Upper lobe of right lung (tissue), 1 donor: ENCODE measurements around the gene FKBP15. TPM values are rescaled to one million over a fixed set of nuclear protein-coding genes. Genes with fewer than 3 reads are reported as not detected.

ENCODE experiments used
- ATAC-seq: fragments of 200-7000 bp; cut with Tn5 transposase; one replicate; pipeline ENCODE4 v1.9.1; 2020; ENCODE audit warnings: mild to moderate bottlenecking, moderate library complexity
- DNase-seq: peaks from one replicate; pipeline ENCODE4 v3.0.0-alpha.2; 2020
- H3K27ac ChIP-seq: fragments of 200-600 bp; one replicate; pipeline ENCODE4 v1.8.0; 2022
- H3K27me3 ChIP-seq: fragments of 200-600 bp; one replicate; pipeline ENCODE4 v1.8.0; 2022; ENCODE audit warnings: mild to moderate bottlenecking
- H3K36me3 ChIP-seq: fragments of 200-600 bp; one replicate; pipeline ENCODE4 v1.8.0; 2022
- H3K4me1 ChIP-seq: fragments of 200-600 bp; one replicate; pipeline ENCODE4 v1.8.0; 2022
- H3K4me3 ChIP-seq: fragments of 200-600 bp; one replicate; pipeline ENCODE4 v1.8.0; 2022; ENCODE audit warnings: mild to moderate bottlenecking
- H3K9me3 ChIP-seq: fragments of 200-600 bp; one replicate; pipeline ENCODE4 v1.8.0; 2022
- CTCF ChIP-seq: fragments of 200-600 bp; IDR thresholded peaks from one replicate; pipeline ENCODE4 v1.8.0; 2022; ENCODE audit warnings: antibody characterized with exemption
- intact Hi-C: fragments of 100-400 bp; cut with DNase I; formaldehyde crosslinking; loops from one replicate; pipeline ENCODE4 v1.11.0; 2022
- total RNA-seq: library from RNA; stranded (reverse); fragmentation: NEBNext Ultra II Directional; extraction: Animal tissue kit (Norgen Biotek cat#: 25700); gene quantifications from one replicate; pipeline ENCODE4 v1.2.1, GENCODE V29; 2021
- donor health status: DM: no; HTN: yes; CAD: no; lungs with severe emphysema.

Gene FKBP15
- total RNA-seq, 1 donor from 2014 or later: 60.6 TPM

DNA sequence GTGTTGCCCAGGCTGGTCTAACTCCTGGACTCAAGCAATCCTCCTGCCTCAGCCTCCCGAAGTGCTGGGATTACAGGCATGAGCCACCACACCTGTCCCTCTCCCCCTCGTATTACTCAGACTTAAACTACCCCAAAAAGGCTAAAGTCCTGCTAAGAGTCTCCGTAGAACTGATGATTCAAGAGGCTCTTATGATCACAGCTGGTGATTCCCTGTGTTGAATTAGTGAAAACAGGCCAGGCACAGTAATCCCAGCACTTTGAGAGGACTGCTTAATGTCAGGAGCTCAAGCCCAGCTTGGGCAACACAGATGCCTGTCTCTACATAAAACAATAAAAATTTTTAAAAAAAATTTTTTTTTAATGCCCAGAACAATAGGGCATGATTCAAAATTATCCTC, 45.1 kb upstream of the FKBP15 start:
- no peak for TF ChIP-seq CTCF
- ATAC-seq (no peak), DNase-seq (no peak)
- Histone ChIP-seq H3K27ac (no peak overlapping the region), H3K4me1 (no peaks in the 10 kb centered on the region), H3K9me3 (no peaks in the 10 kb centered on the region), H3K27me3 (no peaks in the 10 kb centered on the region), H3K36me3 (peaks cover 64% of the 10 kb centered on the region), H3K4me3 (no peak overlapping the region)
- intact Hi-C loops: no loop called here

- peaks cover 64% of the 10 kb centered on the region for H3K36me3 ChIP-seq
- ATAC-seq (no peak), DNase-seq (no peak)
- H3K27me3 ChIP-seq: no peaks in the 10 kb centered on the region
- H3K27ac ChIP-seq: no peak overlapping the region
- TF ChIP-seq CTCF: no peak
- H3K4me3 ChIP-seq: no peak overlapping the region
- H3K9me3 ChIP-seq: no peaks in the 10 kb centered on the region
- H3K4me1 ChIP-seq: no peaks in the 10 kb centered on the region
- intact Hi-C loops: no loop called here
Measured at GRCh38 chr9:113261917-113262671, 41.0 kb upstream of the FKBP15 start.

DNA sequence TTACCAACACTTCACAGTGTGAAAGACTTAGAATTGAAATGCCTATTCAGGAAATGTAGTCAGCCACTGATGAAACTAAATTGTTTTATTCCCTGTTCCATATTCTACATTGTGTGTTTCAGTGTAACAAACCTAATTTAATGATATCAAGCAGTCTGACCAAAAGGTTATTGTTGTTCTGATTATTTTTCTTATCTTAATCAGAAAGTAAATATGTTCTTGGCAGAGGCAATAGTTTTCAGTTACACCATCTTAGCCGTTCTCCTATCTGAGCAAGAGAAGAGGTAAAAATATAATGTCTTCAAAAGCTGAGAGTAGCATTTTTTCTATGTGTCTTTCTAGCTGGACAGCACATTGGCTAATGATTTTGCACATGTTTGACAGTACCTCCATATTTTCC, 37.2 kb upstream of the FKBP15 start:
- H3K4me3 ChIP-seq: no peak overlapping the region
- no peak for TF ChIP-seq CTCF
- H3K4me1 ChIP-seq: no peaks in the 10 kb centered on the region
- intact Hi-C loops: no loop called here
- peaks cover 69% of the 10 kb centered on the region for H3K36me3 ChIP-seq
- H3K27ac ChIP-seq: no peak overlapping the region
- H3K9me3 ChIP-seq: no peaks in the 10 kb centered on the region
- no peak for DNase-seq
- no peaks in the 10 kb centered on the region for H3K27me3 ChIP-seq
- no peak for ATAC-seq

GRCh38 chr9:113257863-113258262, 36.8 kb upstream of the FKBP15 start:
- no peak for TF ChIP-seq CTCF
- H3K4me1 ChIP-seq: no peaks in the 10 kb centered on the region
- H3K27me3 ChIP-seq: no peaks in the 10 kb centered on the region
- no peaks in the 10 kb centered on the region for H3K9me3 ChIP-seq
- intact Hi-C loops: no loop called here
- DNase-seq (no peak), ATAC-seq (no peak)
- no peak overlapping the region for H3K27ac ChIP-seq
- H3K36me3 ChIP-seq: peaks cover 69% of the 10 kb centered on the region
- H3K4me3 ChIP-seq: no peak overlapping the region

DNA sequence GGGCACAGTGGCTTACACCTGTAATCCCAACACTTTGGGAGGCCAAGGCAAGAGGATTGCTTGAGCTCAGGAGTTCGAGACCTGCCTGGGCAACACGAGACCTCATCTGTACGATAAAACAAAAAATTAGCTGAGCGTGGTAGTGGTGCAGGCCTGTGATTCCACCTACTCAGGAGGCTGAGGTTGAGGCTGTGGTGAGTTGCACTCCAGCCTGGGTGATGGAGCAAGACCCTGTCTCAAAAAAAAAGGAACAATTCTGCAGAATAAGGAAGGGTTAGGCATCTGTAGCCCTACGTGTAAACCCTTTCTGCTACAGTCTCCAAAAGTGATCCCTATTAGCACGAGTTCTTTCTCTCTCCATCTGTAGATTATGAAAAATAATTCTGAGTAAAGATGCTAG, 34.4 kb upstream of the FKBP15 start:
- intact Hi-C loops: no loop called here
- Histone ChIP-seq H3K27ac (no peak overlapping the region), H3K4me3 (no peak overlapping the region), H3K9me3 (no peaks in the 10 kb centered on the region), H3K36me3 (peaks cover 45% of the 10 kb centered on the region), H3K4me1 (no peaks in the 10 kb centered on the region), H3K27me3 (no peaks in the 10 kb centered on the region)
- no peak for TF ChIP-seq CTCF
- ATAC-seq: peak; percentile 95
- DNase-seq: no peak

DNA sequence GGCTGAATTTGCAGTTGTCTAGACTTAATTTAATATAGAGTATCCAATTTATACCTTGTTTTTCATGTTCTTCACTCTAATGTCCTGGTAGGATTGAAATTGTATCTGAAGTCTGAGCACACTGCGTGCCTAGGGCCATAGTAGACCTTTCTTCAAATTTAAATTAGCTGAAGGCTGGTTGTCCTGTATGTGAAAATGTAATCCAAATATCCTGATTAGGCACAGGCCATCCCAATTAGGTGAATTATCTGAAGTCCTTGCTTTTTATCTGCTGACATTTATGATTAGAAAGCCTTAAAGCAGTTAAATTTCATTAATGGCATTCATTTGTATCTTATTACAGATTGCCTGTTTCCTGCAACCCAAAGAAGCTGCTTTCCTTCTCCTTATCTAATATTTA, 33.9 kb upstream of the FKBP15 start:
- H3K4me1 ChIP-seq: no peaks in the 10 kb centered on the region
- ATAC-seq: no peak
- no peaks in the 10 kb centered on the region for H3K9me3 ChIP-seq
- no peak for DNase-seq
- H3K4me3 ChIP-seq: no peak overlapping the region
- intact Hi-C loops: no loop called here
- TF ChIP-seq CTCF: no peak
- H3K27me3 ChIP-seq: no peaks in the 10 kb centered on the region
- H3K36me3 ChIP-seq: peaks cover 41% of the 10 kb centered on the region
- H3K27ac ChIP-seq: no peak overlapping the region
